Fibroblast of mammary gland (primary cell): ENCODE data around the gene TAOK2.
"Not testable (repeated sequence)": the region's sequence is repeated elsewhere in the genome, so short reads cannot be mapped to it uniquely, and the experiment has no call there.

Experiments used
- DNase-seq: peaks from one replicate; pipeline ENCODE4 v3.0.0-alpha.2; 2010; ENCODE audit warnings: low read depth
- H3K4me3 ChIP-seq: 2 replicates; pipeline ENCODE4 v1.5.1; 2011; ENCODE audit warnings: low read depth, mild to moderate bottlenecking, low read length, moderate library complexity; ENCODE audit not compliant: control insufficient read depth
- CTCF ChIP-seq: conservative IDR thresholded peaks from 2 replicates; pipeline ENCODE4 v1.5.1; 2011; ENCODE audit warnings: low read depth, low read length, inconsistent platforms; ENCODE audit not compliant: control insufficient read depth, insufficient read depth

The TAOK2 gene

GRCh38 chr16:29973384-29974246, at the start of gene TAOK2:
Gene TAOK2 (plus strand): TSS chr16:29973868. CDS start chr16:29977773, 3,905 bp downstream.
- H3K4me3 ChIP-seq: peak within 1 kb of the TSS; percentile 90
- no peak for TF ChIP-seq CTCF
- DNase-seq: peak; percentile 99

- TF ChIP-seq CTCF: no peak
- peak overlapping the region; percentile 83 for H3K4me3 ChIP-seq
- no peak for DNase-seq
These were observed 48.4 kb upstream of the TAOK2 start for GRCh38 chr16:29925105-29925756.

GRCh38 chr16:29925781-29926710, 47.6 kb upstream of the TAOK2 start, which contains the start of gene KCTD13:
Gene KCTD13 (minus strand): TSS chr16:29926226. CDS start chr16:29926033, 193 bp downstream.
- DNase-seq: peak; percentile 76

GRCh38 chr16:29926711-29927052, 47.0 kb upstream of the TAOK2 start:
- no peak for TF ChIP-seq CTCF
- DNase-seq: peak; percentile 44
- peak overlapping the region; percentile 83 for H3K4me3 ChIP-seq

More at GRCh38 chr16:29925781-29926710, 47.6 kb upstream of the TAOK2 start, which contains the start of gene KCTD13:
- H3K4me3 ChIP-seq: peak within 1 kb of the TSS; percentile 83
- no peak for TF ChIP-seq CTCF

- no peak for TF ChIP-seq CTCF
- no peak for DNase-seq
- no peak overlapping the region for H3K4me3 ChIP-seq
These were observed 46.4 kb upstream of the TAOK2 start for GRCh38 chr16:29927070-29927905.

- not testable (repeated sequence) for H3K4me3 ChIP-seq, DNase-seq
These were observed 41.9 kb upstream of the TAOK2 start for GRCh38 chr16:29931750-29932149.
